ENCODE measurements around the gene SMYD1. TPM values are rescaled to one million over a fixed set of nuclear protein-coding genes. Genes with fewer than 3 reads are reported as not detected.

Gene SMYD1
- total and polyA plus RNA-seq, 10 of the 15 experiments (the other 5 are each of a cell fraction or from before 2014, with no cell fraction given) = 0.09 TPM; not detected in 9

- TF ChIP-seq HDAC2 (IDR thresholded peaks at IDR 0.05) (no peak), POU2F2 (IDR thresholded peaks at IDR 0.05; ENCODE audit: borderline replicate concordance, low read depth, low read length) (no peak), NR2C2 (IDR thresholded peaks at IDR 0.05; ENCODE audit: borderline replicate concordance, control insufficient read depth, insufficient read length, low read depth) (no peak), CTCF (IDR thresholded peaks at IDR 0.05 in 2 of 3, conservative IDR thresholded peaks at IDR 0.05 in 1 of 3; ENCODE audit: control insufficient read depth in 2 of 3, extremely low read depth in 1 of 3, insufficient read depth in 1 of 3, low read depth in 3 of 3, low read length in 3 of 3) (no peak), NBN (IDR thresholded peaks at IDR 0.05) (no peak), MYB (IDR thresholded peaks at IDR 0.05; ENCODE audit: borderline replicate concordance, low read depth, low read length) (no peak), DPF2 (IDR thresholded peaks at IDR 0.05) (no peak), MXI1 (IDR thresholded peaks at IDR 0.05; ENCODE audit: low read depth, low read length) (no peak)
- peaks cover 4% of the 10 kb centered on the region for H3K4me1 ChIP-seq (ENCODE audit: control insufficient read depth, insufficient read depth, low read length)
- no TSS peak for BruUV-seq (replicated peaks)
- POLR2A ChIA-PET = interaction anchor here (0.6 kb wide), 1 partner anchor 614 kb away, joined by 3 read pairs; no protein-coding TSS in a partner anchor
- H3K4me2 ChIP-seq (ENCODE audit: control insufficient read depth, insufficient read depth) = no peak overlapping the region
- RAD21 ChIA-PET (ENCODE audit: unreplicated experiment) = interaction anchor here (3.8 kb wide), 1 partner anchor 102 kb away, joined by 52 read pairs; no protein-coding TSS in a partner anchor
- no peak for DNase-seq (ENCODE audit: low read depth, low spot score)
- no peaks in the 10 kb centered on the region for H4K20me1 ChIP-seq (ENCODE audit: control insufficient read depth, insufficient read depth)
- no peak overlapping the region for H2AFZ ChIP-seq (ENCODE audit: control insufficient read depth, low read depth, low read length)
- H3K27me3 ChIP-seq (replicated peaks in 1 of 2; ENCODE audit: control insufficient read depth in 2 of 2, insufficient read depth in 2 of 2, low read length in 1 of 2) = no peaks in the 10 kb centered on the region
- no peak for ATAC-seq
- no peaks in the 10 kb centered on the region for H3K9me3 ChIP-seq (replicated peaks; ENCODE audit: control insufficient read depth, insufficient read depth, low read length)
- H3K36me3 ChIP-seq (ENCODE audit: control insufficient read depth in 2 of 2, insufficient read depth in 2 of 2, low read length in 1 of 2) = no peaks in the 10 kb centered on the region
- in situ Hi-C loops (cut with MboI) (loop anchor here (5.0 to 25.0 kb wide), 2 partner anchors 51 to 604 kb away; no protein-coding TSS in a partner anchor), intact Hi-C loops (cut with micrococcal nuclease; ENCODE audit: unreplicated experiment) (loop anchor here (10.0 kb wide), 1 partner anchor 277 kb away; no protein-coding TSS in a partner anchor)
- H3K9ac ChIP-seq (ENCODE audit: control insufficient read depth, insufficient read depth, low read length) = no peak overlapping the region
- 69% methylated on average over 5 of the region's 5 CpGs for WGBS (ENCODE audit: insufficient coverage, insufficient replicate concordance, low lambda C conversion rate, missing lambda C conversion rate)
- no peak overlapping the region for H3K4me3 ChIP-seq
- CTCF ChIA-PET = no interaction called here
- H3K79me2 ChIP-seq (ENCODE audit: control insufficient read depth, insufficient read depth, low read length) = peaks cover 20% of the 10 kb centered on the region
- no peak for FAIRE-seq
- H3K27ac ChIP-seq (ENCODE audit: control insufficient read depth, insufficient read depth) = no peak overlapping the region
- SMC1A ChIA-PET (ENCODE audit: uncharacterized antibody, unreplicated experiment) = no interaction called here
These were observed 9.4 kb upstream of the SMYD1 start for GRCh38 chr2:88058191-88058590.

All from GM12878 (cell line).